Activated CD4-positive, alpha-beta T cell treated with anti-CD3 and anti-CD28 coated beads for 4 hours (primary cell): ENCODE measurements around the gene ABCC8.

Experiments
- DNase-seq, 2 donors: peaks; one replicate each; pipeline ENCODE4 v3.0.0-alpha.2; 2020

Gene ABCC8

DNA sequence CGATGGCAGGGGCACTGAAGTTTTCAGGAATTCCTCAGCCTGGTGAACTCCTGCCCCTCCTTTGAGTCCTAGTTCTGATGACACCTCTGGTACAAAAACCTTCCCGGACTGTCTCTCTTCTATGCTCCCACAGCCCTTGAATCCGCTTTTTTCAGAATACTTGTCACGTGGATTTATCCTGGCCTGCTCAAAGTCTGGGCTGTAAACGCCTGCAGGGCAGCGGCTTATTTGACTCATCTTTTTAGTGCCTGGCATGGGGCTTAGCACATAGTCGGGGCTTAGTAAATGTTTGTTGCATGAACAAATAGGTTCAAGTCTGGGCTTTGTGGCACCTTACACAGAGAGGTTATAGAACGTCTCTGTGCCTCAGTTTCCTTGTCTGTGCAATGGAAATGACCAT lies 74.8 kb downstream of the ABCC8 start:
- DNase-seq: no peak

DNA sequence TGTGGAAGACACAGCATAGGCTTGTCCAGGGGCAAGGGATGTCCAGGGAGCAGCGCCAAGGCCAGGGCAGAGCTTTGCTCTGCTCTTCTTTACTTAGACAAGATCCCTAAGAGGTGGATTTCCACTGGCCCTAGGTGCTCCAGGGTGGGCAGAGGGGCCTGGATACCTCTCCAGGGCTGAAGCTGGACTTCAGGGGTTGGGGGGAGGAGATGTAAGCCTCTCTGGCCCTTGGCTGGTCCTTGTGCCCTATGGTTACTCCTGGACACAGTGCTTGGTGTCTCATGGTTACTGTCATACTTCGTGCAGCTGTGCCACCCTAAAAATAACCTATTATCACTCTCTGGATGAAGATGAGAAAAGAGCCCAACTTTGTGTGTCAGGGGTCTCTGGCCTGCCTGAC lies 75.3 kb downstream of the ABCC8 start:
- DNase-seq: no peak

DNA sequence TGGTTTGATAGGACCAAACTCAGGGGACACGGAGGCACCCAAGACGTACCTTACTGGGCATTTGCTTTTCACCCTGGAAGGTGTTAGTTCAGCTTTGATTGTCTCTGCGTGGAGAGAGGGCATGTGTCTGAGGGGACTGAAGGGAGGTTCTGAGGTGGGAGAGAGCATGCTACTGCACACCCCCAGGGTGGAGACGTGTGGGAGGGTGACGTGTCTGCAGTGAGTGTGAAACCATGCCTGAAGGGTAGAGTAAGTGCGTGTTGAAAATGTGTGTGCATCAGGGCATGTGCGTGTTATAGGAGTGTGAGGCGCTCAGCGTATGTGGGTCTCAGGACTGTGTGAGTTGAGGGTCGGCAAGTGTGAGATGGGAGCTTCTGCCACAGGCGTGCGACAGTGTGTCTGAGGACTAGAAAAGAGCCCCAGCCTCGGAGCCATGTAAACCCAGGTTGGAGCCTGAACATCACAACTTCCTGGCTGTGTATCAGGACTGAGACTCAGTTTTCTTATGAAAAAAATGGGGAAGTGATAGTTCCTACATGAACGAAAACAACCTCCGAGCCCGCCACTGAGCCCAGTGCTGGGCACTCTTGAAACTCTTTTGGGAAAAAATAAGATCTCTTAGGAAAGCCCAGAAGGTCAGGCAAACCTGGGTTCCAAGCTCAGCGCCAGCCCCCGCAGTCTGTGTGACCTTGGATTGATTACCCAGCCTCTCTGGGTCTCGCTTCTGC lies 76.4 kb downstream of the ABCC8 start:
- DNase-seq: no peak

DNA sequence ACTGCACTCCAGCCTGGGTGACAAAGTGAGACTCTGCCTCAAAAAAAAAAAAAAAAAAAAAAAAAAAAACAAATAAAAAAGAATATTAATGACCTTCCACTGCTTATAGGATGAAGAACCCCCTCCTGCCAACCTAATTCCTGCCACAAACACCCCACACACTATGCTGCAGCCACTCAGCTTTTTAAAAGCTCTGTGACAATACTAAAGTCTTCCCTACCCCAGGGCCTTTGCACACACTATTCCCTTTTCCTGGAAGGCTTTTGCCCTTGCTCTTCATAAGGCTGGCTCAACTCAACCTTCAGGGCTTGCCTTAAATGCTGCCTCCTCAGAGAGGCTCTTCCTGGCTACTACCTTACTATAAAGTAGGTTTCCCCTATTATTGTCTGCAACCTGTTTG lies 77.4 kb downstream of the ABCC8 start:
- no peak for DNase-seq

DNA sequence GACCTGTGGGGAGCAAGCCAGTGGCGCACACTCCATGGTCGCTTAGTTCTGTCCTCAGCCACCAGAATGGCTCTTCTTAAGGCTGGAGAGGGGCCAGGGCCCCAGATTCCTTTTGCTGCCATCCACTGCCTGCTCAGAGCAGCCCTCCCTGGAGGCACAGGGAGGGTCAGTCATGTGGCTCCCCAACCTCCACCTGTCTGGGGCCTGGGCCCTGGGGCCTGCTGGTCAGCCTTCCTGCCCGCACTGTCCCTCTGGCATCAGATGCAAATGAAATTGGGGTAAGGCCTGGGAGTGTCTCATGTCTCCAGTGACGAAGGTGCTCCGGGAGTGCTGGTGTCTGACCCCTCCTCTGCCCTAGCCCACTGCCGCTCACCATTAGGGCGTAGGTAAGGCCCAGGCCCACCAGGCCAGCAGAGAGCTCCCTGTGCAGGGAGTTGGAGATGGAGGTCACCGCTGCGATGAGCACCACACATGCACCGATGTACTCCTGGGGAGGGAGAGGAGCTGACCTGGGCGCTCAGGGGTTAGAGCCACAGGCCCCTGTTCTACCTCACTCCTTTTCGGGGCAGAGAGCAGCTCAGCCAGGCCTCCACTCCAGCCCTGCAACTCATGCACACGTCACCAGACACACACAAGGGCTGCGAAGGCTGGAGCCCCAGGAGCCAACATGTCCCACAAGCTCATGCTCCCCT lies 79.2 kb downstream of the ABCC8 start:
- no peak for DNase-seq

DNA sequence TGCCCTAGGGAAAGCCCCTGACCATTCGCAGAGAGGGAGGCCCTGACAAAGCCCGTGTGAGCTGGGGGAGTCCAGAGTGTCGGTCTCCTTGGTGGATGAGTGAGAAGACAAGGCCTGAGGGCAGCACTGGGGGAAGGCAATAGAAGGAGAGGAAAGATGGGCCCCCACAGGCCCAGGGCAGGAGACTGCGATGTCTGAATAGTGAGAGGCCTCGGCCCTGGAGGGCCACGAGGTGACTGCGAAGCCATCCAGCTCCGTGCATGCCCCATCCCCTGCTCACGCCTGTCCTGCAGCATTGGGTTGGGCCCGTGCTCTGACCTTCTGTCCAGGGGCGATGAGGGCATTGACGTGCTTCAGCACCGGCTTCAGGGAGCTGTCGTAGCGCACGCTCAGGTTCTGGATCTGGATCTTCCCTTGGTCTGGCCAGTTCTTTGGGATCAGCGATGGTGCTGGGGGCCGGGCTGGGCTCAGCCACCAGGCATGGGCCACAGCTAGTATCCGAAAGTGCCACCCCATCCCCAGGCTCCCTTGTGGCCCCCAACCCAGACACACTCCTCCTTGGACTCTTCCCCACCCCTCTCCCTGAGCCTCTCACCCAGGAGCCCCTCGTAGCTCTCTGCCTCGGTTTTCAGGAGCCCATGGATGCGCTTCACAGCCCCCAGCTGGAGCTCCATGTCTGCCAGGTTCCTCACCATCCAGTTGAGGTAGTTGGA lies 79.9 kb downstream of the ABCC8 start:
- no peak for DNase-seq

DNA sequence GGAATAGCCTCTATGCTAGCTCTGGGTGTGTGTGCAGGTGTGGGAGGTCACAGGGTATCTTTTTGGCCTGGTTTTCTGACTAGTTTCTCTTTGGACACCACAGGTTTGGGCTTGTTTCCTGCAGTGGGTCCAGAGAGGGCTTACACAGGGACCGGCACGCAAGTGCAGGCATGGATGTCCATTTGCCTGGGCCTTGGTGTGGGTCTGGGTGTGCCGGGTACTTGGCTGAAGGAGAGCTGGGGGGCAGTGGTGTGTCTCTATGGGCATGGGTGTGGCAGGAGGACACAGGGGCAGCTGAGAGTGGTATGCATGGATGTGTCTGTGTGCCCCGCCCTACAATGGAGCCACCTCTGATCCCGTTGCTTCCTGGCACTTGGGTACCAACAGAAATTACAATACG lies 80.7 kb downstream of the ABCC8 start:
- no peak for DNase-seq

DNA sequence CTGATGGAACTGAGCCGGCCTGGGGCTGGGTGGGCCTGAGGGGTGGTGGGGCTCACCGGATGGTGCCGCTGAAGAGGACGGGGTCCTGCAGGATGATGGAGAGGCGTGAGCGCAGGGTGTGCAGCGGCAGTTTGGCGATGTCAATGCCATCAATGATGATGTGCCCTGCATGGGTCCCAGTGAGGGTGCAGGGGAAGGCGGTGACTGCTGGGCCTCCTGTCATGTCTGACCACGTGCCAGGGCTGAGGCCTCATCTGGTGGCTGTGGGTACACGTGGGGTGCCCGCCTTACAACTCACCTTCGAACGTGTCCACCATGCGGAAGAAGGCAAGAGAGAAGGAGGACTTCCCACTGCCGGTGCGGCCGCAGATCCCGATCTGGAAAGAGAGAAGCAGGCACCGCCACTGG lies 81.1 kb downstream of the ABCC8 start:
- no peak for DNase-seq

DNA sequence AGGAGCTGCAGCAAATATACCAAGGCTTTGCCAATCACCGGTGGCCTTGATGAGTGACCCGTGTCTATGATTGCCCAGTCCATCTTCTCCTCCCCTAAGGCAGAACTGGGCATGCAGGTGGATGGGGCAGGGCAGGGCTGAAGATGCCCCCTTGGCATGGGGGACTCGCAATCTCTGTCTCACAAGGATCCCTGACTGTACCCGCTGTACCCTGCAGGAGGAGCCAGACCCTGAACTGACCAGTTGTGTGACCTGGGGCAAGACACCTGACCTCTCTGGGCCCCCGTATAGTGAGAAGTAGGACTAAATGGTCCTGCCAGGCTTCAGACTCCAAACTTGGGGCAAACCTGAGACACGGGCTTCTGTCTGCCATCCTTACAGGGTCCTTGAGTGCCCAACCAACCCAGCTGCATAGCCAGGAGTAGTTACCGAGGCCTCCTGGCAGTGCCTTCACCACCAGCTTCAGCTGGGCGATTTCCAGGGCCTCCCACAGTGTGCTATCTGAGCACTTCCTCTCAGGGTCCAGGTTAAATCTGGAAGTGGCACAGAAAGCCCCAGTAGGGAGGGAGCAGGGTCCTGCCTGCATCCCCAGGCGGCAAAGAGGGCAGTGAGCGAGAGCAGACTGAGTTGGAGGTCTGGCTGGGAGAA lies 81.8 kb downstream of the ABCC8 start:
- DNase-seq: no peak

DNA sequence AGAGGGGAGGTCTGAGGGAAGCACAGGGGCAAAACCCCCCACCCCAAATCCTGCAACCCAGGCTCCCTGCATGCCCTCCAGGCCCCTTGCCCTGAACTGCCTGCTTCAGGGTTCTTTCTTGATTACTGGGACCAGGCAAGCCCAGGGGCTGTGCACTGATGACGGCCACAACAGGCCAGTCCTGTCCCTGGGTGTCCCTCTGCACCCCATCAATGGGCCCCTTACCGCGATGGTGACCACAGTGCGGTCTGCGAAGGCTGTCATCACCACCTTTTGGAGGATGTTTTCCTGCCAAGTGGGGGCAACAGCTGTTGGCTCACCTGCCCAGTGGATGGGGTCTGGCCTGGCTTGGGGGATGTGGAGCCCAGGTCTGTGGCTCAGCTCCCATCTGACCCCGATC lies 83.2 kb downstream of the ABCC8 start:
- no peak for DNase-seq

DNA sequence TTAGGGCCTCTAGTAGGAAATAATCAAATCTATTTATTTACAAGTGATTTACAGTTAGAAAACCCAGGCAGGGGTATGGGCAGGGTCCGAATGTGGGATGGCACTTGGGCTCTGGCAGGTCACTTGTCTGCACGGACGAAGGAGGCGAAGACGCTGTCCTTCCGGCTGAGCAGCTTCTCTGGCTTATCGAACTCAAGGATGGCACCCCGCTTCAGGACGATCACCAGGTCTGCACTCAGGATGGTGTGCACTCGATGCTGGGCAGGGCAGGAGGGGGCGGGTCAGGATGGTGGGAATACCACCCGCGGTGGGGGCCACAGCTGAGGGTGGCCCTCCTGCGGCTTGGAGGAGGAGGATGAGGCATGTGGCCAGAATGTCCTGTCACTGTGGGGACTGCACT lies 83.8 kb downstream of the ABCC8 start:
- no peak for DNase-seq

DNA sequence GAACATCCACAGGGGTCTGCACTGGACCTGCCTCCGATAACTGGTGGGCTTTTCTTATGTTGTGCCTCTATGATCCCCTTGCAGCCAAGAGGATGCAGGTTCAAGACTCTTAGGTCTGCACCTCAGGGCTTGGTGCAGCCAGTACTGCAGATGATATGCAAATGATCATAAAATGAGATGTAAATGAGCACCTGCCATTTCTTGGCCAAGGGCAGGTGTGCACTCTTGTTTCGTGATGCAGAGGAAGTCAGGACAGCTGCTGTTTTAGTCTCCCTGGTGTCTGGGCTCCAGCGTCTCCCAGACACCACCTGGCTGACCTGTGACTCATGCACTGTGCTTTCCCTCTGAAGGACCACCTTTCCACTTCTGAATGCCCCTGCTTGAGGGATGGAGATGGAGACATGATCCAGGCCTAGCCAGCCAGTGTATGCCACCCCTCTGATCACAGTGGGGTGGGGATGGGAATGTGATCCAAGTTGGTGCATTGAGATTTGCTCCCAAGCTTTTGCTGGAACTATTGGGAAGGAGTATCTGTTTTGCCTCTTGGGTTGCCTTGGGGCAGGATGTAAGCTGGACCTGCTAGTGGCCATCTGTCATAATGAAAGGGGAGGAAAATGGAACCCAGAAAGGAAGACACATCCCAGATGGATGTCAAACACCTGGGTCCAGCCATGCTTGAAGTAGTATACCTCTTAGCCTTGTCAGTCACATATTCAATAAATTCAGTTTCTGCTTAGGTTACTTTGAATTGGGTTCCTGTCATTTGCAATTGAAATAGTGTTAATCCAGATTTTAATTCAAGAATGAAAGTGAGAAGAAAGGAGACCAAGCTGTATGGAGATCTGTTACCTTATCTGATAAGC lies 84.9 kb downstream of the ABCC8 start:
- no peak for DNase-seq

DNA sequence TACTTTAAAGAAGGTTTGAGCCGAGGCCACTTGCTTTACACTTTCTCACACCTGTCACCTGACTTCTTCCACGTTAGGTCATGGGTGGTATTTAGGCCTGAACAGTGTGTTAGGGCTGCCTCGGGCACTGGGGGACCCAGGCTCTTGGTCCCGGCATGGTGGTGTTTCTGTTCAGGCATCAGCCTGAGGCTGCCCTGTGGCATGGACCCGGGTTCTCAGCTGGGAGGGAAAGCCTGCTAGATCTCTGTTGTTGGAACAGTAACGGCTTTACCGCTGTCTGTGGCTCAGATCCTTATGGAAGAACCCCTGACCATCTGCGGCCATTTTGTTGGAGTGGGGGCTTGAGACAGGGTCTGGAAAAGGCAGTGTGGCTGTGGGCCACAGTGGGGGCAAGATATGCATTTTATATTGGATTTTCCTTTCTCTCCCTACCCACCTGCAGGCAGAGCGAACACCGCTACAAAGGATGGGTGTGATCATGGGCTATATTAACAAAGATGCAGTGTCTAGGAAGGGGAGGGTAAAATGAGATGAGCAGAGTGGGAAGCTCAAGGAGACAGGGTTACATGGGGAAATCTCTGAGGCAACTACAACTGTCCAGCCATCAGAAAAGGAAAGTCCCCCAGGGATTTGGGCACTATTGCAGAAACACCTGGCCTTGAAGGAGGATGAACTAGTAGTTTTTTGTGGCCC lies 86.5 kb downstream of the ABCC8 start:
- no peak for DNase-seq

DNA sequence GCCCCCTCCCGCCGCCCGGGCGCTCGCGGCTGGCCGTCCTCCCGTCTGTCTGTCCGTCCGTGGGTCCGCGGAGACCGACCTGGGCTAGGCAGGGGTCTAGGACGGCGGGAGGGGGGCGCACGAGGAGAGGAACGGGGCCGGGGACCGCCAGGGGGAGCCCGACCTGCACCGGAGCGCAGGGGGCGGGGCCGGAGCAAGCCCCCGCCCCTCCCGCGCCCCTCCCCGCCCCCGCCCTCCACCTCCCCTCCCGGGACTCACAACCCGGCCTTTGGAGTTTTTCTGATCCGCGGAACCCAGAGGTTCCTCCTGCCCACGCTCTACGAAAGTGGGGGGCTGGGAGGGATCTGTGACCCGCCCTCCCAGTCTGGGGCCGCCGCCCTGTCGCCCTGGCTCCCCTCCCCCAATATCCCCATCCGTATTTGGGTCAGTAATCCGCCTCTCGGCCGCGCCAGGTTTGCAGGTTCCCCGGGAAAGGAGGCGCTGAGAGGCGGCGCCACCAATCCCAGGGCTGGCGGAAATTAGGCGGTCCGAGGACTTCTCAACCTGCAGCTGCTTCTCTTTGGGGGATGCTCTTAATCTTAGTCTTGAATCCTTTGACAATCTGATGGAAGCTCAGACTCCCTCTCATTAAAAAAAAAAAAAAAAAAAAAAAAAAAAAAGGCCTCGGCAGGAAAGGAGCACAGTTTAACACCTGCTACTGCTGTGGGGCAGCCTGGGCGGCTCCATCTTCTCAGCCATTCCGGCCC lies 87.3 kb downstream of the ABCC8 start:
- peak; percentile 81 to 86 for DNase-seq

DNA sequence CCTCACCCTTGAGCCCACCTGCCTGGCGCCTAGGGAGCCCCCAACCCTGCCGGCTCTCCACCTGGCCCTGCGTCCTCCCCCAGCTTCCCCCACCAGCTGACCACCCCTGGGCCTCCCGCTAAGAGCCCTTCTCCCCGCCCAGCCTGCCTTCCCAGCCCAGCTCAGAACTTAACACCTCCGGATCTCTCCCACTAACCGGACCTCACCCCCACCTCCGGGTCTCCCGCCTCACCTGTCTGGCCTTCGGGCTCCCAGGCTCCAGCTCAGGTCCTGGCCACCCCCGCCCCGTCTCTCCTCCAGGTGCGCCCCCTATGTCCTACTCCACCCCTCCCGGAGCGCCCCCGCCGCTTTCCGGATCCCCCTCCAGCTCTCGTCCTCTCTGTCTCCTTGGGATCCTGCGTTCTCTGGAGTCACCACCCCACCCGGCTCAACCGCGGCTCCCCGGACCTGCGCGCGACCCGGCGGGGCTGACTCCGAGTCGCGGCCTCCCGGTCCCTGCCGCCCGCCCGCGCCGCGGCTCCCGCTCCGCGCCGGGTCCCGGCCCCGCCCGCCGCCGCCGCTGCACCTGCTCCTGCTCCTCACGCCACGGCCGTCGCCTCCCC lies 87.9 kb downstream of the ABCC8 start, which contains the start of gene KCNJ11:
KCNJ11 (minus strand) TSS at position 51 of the 602 bp plus-strand sequence. CDS start 568 bp downstream, outside the sequence.
- DNase-seq: peak in 1 of 2 donors; percentile 16

DNA sequence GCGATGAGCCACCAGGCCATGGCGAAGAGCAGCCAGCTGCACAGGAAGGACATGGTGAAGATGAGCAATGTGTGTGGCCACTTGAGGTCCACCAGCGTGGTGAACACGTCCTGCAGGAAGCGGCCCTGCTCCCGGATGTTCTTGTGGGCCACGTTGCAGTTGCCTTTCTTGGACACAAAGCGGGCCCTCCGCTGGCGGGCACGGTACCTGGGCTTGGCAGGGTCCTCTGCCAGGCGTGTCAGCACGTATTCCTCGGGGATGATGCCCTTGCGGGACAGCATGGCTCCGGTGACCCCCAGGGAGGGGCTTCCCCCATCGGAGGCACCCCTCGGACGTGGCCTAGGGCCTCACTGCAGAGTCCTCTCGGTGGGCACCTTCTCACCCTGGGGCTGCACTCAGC lies 88.8 kb downstream of the ABCC8 start:
- no peak for DNase-seq

DNA sequence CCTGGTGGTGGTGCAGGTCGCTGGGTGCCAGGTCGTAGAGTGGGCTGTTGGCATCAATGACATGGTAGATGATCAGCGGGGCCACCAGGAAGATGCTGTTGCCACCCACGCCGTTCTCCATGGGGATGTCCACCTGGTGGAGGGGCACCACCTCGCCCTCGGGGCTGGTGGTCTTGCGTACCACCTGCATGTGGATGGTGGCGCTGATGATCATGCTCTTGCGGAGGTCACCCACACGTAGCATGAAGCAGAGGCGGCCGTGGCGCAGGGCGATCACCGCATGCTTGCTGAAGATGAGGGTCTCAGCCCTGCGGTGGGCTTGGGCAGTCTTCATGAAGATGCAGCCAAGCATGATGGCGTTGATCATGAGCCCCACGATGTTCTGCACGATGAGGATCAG lies 89.4 kb downstream of the ABCC8 start:
- DNase-seq: no peak

DNA sequence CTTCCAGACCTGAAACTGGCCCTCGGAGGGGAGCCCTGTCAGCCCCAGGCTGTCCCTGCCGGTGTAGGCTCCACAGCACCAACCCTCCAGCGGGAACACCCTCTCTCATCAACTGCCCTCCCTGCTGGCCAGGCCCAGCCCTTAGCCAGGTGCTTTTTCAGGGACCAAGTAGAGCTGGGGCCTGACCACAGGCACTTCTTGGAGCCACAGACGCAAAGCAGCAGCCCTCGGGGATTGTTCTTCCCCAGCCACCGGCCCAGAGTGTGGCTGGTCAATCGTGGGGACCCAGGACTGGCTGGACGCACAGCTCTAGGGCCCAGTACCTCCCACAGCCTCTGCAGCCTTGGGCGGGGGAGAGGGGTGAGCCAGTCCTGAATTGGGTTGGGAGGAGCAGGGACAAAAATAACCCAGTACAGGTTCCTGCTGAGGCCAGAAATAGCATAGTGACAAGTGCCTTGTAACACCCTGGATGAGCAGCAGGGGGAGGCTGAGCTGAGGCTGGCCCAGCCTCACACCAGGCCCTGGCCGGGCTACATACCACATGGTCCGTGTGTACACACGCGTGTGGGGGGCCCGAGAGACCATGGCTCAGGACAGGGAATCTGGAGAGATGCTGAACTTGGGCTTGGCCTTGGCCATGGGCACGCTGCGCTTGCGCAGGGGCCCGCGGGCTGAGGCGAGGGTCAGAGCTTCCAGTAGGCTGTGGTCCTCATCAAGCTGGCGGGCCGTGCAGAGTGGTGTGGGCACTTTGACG lies 90.1 kb downstream of the ABCC8 start:
- DNase-seq: peak in 1 of 2 donors; percentile 26

DNA sequence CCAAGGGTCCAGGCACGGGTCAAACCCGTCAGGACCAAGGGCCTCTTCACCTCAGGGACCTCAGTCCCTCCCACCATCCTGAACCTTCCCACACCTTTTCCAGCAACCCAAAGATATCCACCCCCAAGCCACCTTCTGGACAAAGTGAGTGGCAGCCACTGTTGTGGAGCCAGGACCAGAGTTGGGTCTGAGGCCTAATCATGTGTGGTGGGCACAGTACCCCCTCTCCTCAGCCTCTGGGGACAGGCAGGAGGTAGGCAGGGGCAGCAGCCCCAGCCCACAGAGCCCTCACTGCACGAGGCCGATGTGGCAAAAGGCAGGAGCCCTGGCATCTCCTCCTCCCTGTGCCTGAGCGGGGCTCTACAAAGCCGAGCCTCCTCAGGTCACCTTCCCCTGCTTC lies 90.7 kb downstream of the ABCC8 start:
- DNase-seq: no peak

DNA sequence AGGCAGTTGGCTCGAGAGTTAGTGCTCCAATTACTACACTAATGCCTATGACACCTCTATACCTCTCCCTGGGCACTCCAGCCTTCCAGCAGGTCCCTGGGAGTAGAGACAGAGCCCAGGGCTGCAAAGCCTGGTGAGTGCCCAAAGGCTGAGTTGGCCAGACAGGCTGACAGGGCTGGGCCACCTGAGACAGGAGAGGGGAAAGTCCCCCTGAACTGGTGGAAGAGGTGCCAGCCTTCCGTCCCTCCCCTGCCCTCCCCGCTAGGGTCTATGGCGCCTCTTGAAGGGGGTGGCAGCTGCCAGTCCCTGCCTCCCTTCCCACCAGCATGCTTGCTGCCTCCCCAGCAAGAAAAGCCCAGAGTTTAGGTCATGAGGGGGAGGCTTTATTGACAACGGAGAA lies 91.2 kb downstream of the ABCC8 start:
- DNase-seq: no peak
